Measurements from ENCODE around the gene GUCY1B1. TPM values are rescaled to one million over a fixed set of nuclear protein-coding genes. Genes with fewer than 3 reads are reported as not detected.

GUCY1B1 gene
- total RNA-seq, result 10 to 100 TPM; 10.5 to 14.4 TPM
- long read RNA-seq, transcript GUCY1B1-201 (14 exons, 3,124 nt), result major isoform, 21 of 24 reads
- long read RNA-seq, partial matches to known transcripts, result 1 of 24 reads
- long read RNA-seq, other reads (novel, unspliced or antisense), result 1 of 24 reads

DNA sequence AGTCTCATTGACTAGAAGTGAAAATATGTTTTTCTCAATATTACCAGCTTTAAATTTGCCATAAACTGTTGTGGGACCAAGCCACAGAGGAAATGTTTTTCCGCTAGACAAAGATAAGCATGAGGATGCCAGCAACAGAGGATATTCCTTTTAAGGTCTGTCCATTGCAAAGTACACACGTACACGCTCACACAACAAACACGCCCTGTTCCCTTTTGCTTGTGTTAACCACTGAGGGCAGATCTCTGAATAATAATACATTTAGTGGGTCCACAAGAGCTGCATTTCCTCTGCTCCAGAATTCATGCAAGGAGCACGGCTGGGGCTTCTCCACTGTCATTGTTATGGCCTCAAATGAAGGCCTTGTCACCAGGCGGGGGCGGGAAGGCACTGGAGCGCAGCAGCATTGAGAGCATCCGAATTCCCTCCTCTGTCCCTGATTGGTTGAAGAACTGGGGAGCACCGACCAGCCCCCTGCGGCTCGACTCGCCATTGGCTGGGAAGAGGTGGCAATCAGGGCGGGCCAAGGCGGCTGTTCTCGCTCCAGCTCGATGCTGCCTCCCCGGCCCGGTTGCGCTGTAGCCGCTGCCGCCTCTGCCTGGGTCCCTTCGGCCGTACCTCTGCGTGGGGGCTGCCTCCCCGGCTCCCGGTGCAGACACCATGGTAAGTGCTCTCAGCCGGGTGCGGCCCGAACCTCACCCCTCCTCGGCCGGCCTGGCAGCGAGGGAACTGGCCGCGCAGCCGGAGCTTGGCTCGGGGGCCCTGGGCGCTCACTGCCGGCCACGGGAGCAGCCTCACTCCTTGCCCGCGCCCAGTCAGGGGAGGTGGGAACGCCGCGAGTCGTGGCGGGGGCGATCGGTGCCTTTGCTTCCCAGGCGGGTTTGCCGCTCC lies at the start of gene GUCY1B1:
Gene GUCY1B1, plus strand, starts transcription at position 541 of the 891 bp plus-strand sequence. Its CDS starts 120 bp downstream, at position 661.
- intact Hi-C loops (cut with DNase I), result no loop called here
- peak; percentile 98 to 99 for ATAC-seq
- peak; percentile 95 for DNase-seq

DNA sequence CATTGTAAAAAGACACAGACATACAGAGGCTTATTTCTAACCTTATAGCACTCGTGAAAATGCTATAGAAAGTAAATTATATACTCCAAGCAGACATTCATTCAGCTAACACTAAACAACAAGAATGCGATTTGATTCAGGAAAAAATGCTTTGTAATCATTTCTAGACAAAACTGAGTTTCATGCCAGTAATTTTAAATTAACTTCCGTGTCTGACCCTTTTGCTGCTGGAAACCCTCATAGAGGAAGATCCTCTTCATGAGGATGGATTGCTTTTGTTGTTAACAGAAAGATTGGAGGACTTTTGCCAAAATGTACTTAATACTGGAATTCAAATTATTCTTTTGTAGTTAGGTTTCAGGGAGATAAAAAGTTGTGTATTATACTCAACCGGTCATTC lies 48.9 kb upstream of the GUCY1B1 start:
- intact Hi-C loops (cut with DNase I), result no loop called here
- ATAC-seq, result no peak
- no peak for DNase-seq

DNA sequence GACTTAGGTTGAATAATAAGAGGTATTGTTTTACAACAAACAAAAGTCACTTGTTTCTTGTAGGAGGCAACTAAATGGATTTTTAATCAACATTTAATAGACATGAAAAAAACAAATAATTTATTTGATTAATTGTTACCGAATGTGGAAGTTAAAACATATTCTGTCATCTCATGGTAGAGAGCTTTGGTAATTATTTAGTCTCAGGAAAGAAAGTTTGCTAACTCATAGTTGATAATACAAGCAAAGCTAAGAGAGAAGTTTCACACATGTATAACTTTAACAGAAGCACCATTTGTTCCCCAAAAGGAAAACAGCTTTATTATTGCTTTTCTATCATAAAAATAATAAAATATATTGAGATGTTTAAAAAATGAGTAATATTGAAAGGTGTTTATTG lies 47.3 kb upstream of the GUCY1B1 start:
- intact Hi-C loops (cut with DNase I), result no loop called here
- ATAC-seq, result no peak
- no peak for DNase-seq

DNA sequence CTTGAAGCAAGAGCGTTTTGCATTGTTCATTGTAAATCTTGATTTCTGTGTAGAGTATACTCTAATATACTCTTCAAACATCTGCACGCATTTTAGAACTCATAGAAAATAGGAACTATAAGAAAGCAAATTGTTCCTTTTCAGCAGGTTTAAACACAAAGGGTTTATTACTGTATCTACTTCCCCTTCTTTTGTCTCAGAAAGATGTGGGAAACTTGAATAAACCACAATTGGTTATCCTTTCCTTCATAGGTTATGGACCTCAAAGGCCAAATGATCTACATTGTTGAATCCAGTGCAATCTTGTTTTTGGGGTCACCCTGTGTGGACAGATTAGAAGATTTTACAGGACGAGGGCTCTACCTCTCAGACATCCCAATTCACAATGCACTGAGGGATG lies 46.0 kb upstream of the GUCY1B1 start:
- intact Hi-C loops (cut with DNase I), result no loop called here
- ATAC-seq (no peak), DNase-seq (no peak)

DNA sequence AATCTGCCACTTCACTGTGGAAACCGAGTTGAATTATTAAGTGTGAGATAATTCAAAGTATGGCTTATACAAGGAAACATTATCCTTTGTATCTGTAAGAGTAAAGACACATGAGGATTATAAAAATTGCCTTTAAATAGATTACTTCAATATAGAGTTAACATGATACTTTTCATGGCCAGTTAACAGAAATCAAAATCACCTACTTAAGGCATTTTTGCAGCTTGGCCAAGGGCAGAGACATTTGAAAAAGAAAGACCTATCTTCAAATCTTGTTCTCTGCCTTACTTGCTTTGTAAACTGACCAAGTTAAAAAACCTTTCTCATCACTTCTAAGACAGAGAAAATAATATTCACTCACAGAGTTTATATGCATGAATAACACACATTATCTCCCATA lies 44.9 kb upstream of the GUCY1B1 start:
- intact Hi-C loops (cut with DNase I), result no loop called here
- DNase-seq, result no peak
- ATAC-seq, result no peak

DNA sequence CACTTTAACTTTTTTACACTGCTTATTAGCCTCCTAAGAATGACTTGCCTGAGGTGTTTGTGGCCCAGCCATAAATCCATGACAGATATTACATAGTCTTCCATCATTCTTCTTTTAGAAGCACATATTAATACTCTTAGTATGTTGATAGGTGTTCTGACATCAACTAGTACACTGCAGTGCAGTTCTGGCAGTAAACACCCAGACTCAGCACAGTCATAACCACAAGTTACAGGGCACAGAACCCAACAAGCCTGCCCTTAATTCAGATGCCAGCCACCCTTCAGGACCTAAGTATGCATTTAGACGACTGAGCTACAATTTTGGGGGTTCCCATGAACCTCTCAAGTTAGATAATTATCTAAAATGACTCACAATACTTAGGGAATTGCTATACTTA lies 36.5 kb upstream of the GUCY1B1 start:
- DNase-seq (no peak), ATAC-seq (no peak)
- intact Hi-C loops (cut with DNase I), result no loop called here

DNA sequence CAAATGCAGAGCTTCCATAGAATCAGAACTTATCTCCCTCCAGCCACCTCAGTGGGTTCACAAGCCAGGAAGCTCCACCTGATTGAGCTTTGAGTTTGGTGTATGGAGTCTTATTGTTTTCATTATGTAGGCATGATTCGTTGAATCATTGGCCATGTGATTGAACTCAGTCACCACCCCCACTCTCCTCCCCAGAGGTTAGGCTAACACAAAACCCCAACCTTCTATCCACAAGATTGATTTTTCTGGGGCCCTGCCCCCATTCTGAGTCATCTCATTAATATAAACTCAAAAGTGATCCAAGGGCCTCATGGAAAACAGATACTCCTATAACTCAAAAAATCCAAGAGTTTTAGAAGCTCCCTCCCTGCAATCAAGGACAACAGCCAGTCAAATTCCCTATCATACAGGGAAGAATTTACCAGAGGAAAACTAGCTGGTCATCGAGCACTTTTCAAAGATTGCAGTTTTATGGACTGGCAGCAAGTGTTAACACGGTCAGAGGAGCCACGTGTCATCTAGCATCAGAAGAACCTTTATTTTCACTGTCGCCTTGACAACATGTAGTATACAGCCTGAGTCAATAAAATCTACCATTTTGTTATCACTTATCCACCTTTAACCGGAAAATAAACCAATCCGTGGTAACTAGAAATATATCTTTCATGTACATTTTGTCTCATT lies 35.9 kb upstream of the GUCY1B1 start:
- ATAC-seq, result no peak
- intact Hi-C loops (cut with DNase I), result no loop called here
- no peak for DNase-seq

DNA sequence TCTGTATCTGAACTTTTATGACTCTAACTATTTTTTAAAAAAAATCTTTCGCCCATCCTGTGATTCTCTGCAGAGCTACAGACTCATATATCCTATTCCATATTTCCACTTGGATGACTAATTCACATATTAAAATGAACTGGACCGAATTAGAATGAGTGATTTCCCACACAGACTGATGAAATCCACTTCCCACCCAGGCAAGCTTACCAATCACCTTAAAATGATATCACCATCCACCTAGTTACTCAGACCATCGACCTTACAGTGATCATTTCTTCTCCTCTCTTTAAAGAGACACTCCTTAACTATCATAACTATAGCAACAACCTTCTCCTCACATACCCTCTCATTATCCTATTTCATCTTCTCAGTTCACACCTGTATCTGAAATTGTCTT lies 34.1 kb upstream of the GUCY1B1 start:
- DNase-seq (no peak), ATAC-seq (no peak)
- intact Hi-C loops (cut with DNase I), result no loop called here

DNA sequence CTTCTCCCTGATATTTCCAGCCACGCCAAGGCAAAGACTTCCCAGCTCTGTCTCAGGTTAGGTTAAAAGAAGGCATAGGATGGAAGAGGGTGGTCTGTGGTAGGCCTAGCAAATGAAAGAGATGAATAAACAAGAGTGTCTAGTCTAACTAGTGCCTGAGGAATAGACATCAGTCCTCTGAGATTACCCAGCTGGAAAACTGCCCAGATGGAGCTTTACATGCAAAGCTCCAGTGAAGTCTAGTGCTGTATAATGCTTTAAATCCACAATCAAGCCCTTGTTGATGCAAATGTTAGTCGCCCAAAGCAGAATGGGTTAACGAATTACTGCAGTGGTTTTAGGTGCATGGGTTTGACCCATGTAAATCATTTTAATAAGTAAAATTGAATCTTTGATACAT lies 24.8 kb upstream of the GUCY1B1 start:
- ATAC-seq (no peak), DNase-seq (no peak)
- intact Hi-C loops (cut with DNase I), result no loop called here

DNA sequence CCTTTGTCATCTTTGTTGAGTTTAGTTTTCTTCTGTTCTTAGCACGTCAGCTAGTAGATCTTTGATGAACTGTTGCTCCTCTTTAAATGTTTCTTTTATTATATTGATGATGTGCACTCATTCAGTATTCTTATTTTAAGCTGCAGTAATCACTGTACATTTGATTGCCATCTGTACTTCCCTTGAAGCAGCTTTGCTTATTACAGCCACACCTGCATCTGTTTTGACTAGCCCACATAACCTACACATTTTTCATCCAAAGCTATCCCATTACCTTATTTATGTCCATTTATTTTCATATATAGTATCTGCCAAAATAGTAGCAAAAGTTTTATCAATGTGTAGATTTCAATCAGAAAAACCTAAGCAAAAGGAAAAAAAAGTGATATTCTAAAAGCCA lies 23.9 kb upstream of the GUCY1B1 start:
- intact Hi-C loops (cut with DNase I), result no loop called here
- DNase-seq (no peak), ATAC-seq (no peak)

DNA sequence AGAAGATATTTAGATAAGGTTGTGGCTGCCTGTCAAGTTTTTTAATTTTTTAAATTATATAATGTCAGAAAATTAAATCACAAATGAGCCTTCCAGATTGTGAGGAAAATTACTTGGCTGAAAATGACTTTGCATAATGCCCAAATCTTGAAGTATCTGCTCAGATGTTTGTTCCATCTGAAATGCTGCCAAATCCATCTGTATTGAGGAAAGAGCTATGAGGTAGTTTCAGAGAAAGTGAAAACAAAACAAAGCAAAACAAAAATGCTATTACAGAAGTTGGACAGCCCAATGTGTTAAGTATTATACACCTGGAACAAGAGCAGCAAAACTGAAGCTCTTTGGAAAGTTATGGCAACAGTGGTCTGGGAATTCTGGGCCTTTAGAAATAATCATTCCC lies 23.3 kb upstream of the GUCY1B1 start:
- intact Hi-C loops (cut with DNase I), result no loop called here
- ATAC-seq (no peak), DNase-seq (no peak)

DNA sequence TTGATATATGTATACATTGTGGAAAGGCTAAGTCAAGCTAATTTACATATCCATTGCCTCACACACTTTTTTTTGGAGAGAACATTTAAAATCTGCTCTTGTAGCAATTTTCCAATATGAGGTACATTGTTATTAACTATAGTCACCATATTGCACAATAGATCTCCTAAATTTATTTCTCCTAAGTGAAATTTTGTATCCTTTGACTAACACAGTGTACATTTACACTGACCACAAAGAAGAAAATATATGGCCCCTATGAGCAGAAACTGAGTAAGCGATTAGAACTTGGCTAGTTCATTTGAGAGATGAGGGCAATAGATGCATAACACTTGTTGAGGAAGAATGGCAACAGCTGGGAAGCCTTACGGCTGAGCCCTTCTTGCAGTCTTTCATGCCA lies 20.3 kb upstream of the GUCY1B1 start:
- ATAC-seq (no peak), DNase-seq (no peak)
- intact Hi-C loops (cut with DNase I), result no loop called here

DNA sequence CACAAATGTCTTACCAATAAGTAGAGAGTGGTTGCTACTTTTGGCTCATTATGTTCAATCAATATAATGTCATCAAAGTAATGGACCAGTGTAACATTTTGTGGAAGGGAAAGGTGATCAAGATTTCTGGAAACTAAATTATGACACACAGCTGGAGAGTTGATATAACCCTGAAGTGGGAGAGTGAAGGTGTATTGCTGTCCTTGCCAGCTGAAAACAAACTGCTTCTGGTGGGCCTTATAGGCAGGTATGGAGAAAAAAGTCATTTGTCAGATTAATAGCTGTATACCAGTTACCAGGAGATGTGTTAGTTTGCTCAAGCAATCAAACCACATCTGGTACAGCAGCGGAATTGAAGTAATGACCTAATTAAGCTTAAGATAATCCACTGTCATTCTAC lies 17.3 kb upstream of the GUCY1B1 start:
- intact Hi-C loops (cut with DNase I), result no loop called here
- ATAC-seq (no peak), DNase-seq (no peak)

DNA sequence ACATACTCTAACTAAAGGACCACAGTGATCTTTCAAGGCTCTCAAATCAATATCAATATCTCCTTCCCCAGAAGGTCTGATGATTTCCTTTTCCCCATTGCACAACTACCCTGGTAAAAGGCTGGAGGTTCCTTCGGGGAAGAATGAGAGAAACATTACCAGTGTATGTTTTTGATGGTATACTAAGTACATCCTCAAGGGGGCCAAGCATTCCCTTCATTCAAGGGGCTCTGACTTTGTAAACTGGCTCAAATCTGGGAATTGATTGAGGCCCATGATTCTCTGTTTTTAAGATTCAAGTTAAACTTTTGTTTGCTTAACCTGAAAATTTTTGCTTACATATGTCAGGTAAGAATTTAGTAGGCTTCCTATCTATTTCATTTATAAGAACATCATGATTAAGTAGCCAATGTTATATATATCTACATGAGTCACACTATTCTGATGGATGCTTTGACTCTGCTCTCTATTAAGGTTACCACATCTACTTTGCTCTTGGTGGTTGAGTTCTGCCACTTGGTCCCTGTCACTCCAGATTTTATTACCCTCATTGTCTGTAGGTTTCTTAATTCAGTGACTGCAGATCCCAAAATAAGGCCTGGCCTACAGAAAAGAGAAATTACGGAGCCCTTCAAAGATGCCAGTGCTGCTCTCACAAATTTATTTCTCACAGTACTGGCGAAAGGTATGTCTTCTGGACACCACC lies 16.4 kb upstream of the GUCY1B1 start:
- intact Hi-C loops (cut with DNase I), result no loop called here
- DNase-seq, result no peak
- ATAC-seq, result no peak

DNA sequence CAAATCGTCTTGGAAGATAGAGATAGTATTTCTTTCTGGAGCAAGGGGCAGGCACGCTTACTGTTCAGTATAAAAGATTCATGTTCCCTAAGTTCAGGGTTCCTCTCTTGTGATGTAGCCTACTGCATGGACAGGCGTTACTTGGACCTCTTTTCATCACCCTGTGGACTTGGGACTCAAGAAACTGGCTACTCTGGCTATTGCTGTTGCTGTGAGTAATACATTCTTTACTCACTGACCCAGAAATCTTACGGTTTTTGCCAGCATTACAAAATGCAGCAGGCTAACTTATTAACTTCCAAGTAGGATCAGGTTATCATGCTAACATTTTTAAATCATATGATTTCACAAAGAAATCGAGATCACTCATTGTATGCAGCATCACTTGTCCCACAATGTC lies 12.8 kb upstream of the GUCY1B1 start:
- intact Hi-C loops (cut with DNase I), result no loop called here
- DNase-seq (no peak), ATAC-seq (peak in 1 of 2 donors; percentile 73)

DNA sequence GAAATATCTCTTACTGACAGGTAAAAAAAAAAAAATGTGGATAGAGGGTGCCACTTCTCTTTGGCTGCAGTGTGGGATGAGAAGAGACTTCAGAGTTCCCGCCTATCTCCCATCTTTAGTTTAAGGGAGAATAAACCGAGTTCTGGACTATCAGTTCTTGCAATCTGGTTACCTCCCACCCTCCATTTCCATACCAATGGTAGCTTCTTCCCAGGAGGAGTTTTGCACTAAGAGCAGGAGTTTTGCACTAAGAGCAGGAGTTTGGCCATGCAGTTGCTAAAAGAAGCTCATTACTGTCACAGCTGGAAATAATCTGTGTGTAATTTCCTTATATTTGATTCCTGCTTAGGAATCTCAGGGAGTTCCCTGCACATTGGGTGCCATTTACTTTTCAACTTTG lies 10.8 kb upstream of the GUCY1B1 start:
- intact Hi-C loops (cut with DNase I), result no loop called here
- ATAC-seq, result no peak
- no peak for DNase-seq

DNA sequence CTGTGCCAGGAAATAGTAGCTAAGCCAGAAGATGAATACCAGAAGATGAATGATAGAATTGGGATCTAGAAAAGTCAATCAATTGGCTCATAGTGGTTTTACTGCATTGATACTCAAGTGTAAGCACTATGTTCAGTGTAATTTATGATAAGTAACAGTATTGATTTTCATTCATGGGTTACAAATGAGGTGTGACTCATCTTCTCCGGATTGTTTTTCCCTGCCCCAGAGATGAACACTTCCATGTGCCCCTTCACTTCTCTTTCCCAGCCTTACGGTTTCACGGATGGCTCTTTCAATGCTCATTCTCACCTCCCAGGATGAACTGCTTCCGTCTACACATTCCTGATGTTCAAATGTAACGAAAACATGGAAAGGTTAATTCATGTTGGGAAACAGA lies 9.8 kb upstream of the GUCY1B1 start:
- ATAC-seq (no peak), DNase-seq (no peak)
- intact Hi-C loops (cut with DNase I), result no loop called here

DNA sequence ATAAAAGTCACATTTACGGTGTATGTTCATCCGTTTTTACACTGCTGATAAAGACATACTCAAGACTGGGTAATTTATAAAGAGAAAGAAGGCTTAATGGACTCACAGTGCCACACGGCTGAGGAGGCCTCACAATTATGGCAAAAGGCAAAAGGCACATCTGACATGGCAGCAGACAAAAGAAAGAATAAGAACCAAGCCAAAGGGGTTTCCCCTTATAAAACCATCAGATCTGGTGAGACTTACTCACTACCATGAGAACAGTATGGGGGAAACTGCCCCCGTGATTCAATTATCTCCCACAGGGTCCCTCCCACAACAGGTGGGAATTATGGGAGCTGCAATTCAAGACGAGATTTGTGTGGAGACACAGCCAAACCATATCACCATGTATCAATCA lies 7.3 kb upstream of the GUCY1B1 start:
- intact Hi-C loops (cut with DNase I), result no loop called here
- ATAC-seq (no peak), DNase-seq (no peak)

DNA sequence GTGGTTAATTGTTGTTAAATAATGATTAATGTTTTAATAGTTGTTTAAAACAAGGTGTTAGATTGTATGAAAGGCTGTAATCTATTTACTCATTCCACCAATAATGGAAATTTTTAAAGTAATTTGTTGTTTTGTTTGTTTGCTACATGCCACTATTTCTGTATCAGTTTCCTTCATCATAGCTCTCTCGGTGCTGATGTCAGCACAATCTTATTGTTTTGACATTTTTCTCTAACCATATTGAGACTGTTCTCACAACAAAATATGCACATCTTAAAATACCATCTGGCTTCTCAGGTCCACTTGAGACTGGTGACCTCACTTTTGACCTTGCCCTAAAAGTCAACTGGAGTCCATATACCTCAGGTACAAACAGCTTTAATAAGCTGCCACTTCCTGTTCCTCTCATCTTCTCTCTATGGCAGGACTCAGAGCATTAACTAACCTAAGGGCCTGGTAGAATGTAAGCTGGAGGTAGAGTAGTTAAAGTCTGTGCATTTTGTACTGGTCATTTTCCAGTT lies 1.0 kb upstream of the GUCY1B1 start:
- ATAC-seq (no peak), DNase-seq (no peak)
- intact Hi-C loops (cut with DNase I), result no loop called here
